B cell (primary cell): Measurements from ENCODE around the gene AUTS2.

ENCODE experiments used
- CTCF ChIP-seq: fragments of 200-600 bp; IDR thresholded peaks from one replicate; pipeline ENCODE4 v1.8.0; 2022; ENCODE audit warnings: antibody characterized with exemption, mild to moderate bottlenecking
- EZH2 ChIP-seq: IDR thresholded peaks from 2 replicates; pipeline ENCODE4 v1.6.1; 2012; ENCODE audit warnings: borderline replicate concordance, low read depth, mild to moderate bottlenecking, moderate library complexity, low read length; ENCODE audit not compliant: insufficient read depth, poor library complexity, severe bottlenecking

GRCh38 chr7:70319057-70319456 is 720.8 kb downstream of the AUTS2 start:
- TF ChIP-seq CTCF (no peak), EZH2 (no peak)
